HepG2 (cell line): ENCODE results near the gene HOXC11. TPM values are rescaled to one million over a fixed set of nuclear protein-coding genes. Genes with fewer than 3 reads are reported as not detected.

Experiments
- ATF6 ChIP-seq: sonication (generic); formaldehyde crosslinking; conservative IDR thresholded peaks from 2 replicates; pipeline ENCODE4 v1.4.0; 2020; ENCODE audit warnings: missing genetic modification reagents
- E2F2 ChIP-seq: sonication (generic); formaldehyde crosslinking; IDR thresholded peaks from 2 replicates; pipeline ENCODE4 v1.4.0; 2020; ENCODE audit warnings: missing genetic modification reagents, borderline replicate concordance
- FIP1L1 ChIP-seq: fragments of 200-400 bp; formaldehyde crosslinking; IDR thresholded peaks from 2 replicates; pipeline ENCODE4 v1.6.1; 2018; ENCODE audit warnings: low read depth, mild to moderate bottlenecking, low read length, moderate library complexity, borderline replicate concordance; ENCODE audit not compliant: insufficient read depth
- FOXO4 ChIP-seq: sonication (generic); formaldehyde crosslinking; conservative IDR thresholded peaks from 2 replicates; pipeline ENCODE4 v1.8.1; 2023; ENCODE audit warnings: missing genetic modification reagents
- FUBP1 ChIP-seq: sonication (generic); formaldehyde crosslinking; IDR thresholded peaks from 2 replicates; pipeline ENCODE4 v1.5.1; 2020; ENCODE audit warnings: missing genetic modification reagents, mild to moderate bottlenecking, borderline replicate concordance
- KDM2A ChIP-seq: sonication (generic); formaldehyde crosslinking; IDR thresholded peaks from 2 replicates; pipeline ENCODE4 v1.4.0; 2020; ENCODE audit warnings: low read depth, missing genetic modification reagents, borderline replicate concordance
- KDM4B ChIP-seq: sonication (generic); formaldehyde crosslinking; IDR thresholded peaks from 2 replicates; pipeline ENCODE4 v1.4.0; 2020; ENCODE audit warnings: missing genetic modification reagents
- NCOA1 ChIP-seq: sonication (generic); formaldehyde crosslinking; IDR thresholded peaks from 2 replicates; pipeline ENCODE4 v1.9.0; 2021; ENCODE audit warnings: missing genetic modification reagents
- NRL ChIP-seq: sonication (generic); formaldehyde crosslinking; IDR thresholded peaks from 2 replicates; pipeline ENCODE4 v1.5.0; 2020; ENCODE audit warnings: missing genetic modification reagents, mild to moderate bottlenecking, moderate library complexity, borderline replicate concordance
- PHF20 ChIP-seq: sonication (generic); formaldehyde crosslinking; IDR thresholded peaks from 2 replicates; pipeline ENCODE4 v1.5.0; 2020; ENCODE audit warnings: mild to moderate bottlenecking, missing genetic modification reagents
- PHF8 ChIP-seq: sonication (generic); formaldehyde crosslinking; IDR thresholded peaks from 2 replicates; pipeline ENCODE4 v1.5.0; 2020; ENCODE audit warnings: missing genetic modification reagents
- POLR2G ChIP-seq: fragments of 200-400 bp; formaldehyde crosslinking; IDR thresholded peaks from 2 replicates; pipeline ENCODE4 v1.6.1; 2018; ENCODE audit warnings: mild to moderate bottlenecking, low read depth, low read length, moderate library complexity
- STAT6 ChIP-seq: sonication (generic); formaldehyde crosslinking; IDR thresholded peaks from 2 replicates; pipeline ENCODE4 v1.4.0; 2020; ENCODE audit warnings: missing genetic modification reagents, mild to moderate bottlenecking, borderline replicate concordance
- ZBTB42 ChIP-seq: sonication (generic); formaldehyde crosslinking; IDR thresholded peaks from 2 replicates; pipeline ENCODE4 v1.5.0; 2020; ENCODE audit warnings: mild to moderate bottlenecking, missing genetic modification reagents
- ZNF225 ChIP-seq: sonication (generic); formaldehyde crosslinking; IDR thresholded peaks from 2 replicates; pipeline ENCODE4 v1.4.0; 2020; ENCODE audit warnings: mild to moderate bottlenecking, missing genetic modification reagents
- ZNF879 ChIP-seq: sonication (generic); formaldehyde crosslinking; IDR thresholded peaks from 2 replicates; pipeline ENCODE4 v1.8.1; 2023; ENCODE audit warnings: missing genetic modification reagents
- polyA plus RNA-seq, 8 experiments: library from polyadenylated mRNA; depleted of rRNA in 3 of 8; stranded (reverse) in 7 of 8; unstranded in 1 of 8; fragments of >200 nt; fragmentation: Illumina TruSeq in 4 of 8; extraction: Trizol in 4 of 8; gene quantifications; 2 replicates each; pipeline versions ENCODE4 v1.2.1 to v1.2.3, GENCODE V29; 2011 to 2016; ENCODE audit warnings: low read depth in 4 of 8, missing spikeins in 1 of 8, mixed read lengths in 1 of 8; ENCODE audit not compliant: insufficient read depth in 1 of 8
- total RNA-seq, 5 experiments: library from RNA; depleted of rRNA; stranded (reverse); fragments of >200 nt; fragmentation: Illumina TruSeq; extraction: Trizol; gene quantifications; 2 replicates each; pipeline ENCODE4 v1.2.3, GENCODE V29; 2016; ENCODE audit warnings: low read depth in 1 of 5

The HOXC11 gene
- total and polyA plus RNA-seq, 2 of the 13 experiments (the other 11 are each of a cell fraction or from before 2014, with no cell fraction given), result not detected

GRCh38 chr12:53999559-54000115, 26.7 kb downstream of the HOXC11 start (continued):
- TF ChIP-seq E2F2 (CRISPR knock-in tag) (no peak), ZBTB42 (CRISPR knock-in tag) (no peak), ZNF225 (no peak), PHF20 (CRISPR knock-in tag) (no peak), KDM2A (CRISPR knock-in tag) (no peak), FOXO4 (CRISPR knock-in tag) (no peak), ATF6 (CRISPR knock-in tag) (no peak), PHF8 (CRISPR knock-in tag) (no peak), NRL (no peak), NCOA1 (CRISPR knock-in tag) (no peak), FIP1L1 (no peak), STAT6 (CRISPR knock-in tag) (no peak), ZNF879 (no peak), KDM4B (CRISPR knock-in tag) (no peak), FUBP1 (no peak), POLR2G (0 out of 2 replicates have a peak, but pooled peaks have one; percentile 21)
